LNCAP (cell line): ENCODE measurements around the gene SMIM14.

Experiments
- TF ChIP-seq, protein P1 (sequence below): fragments of 450-650 bp; IDR thresholded peaks from 2 replicates; pipeline ENCODE4 v1.5.1; 2017; ENCODE audit warnings: mild to moderate bottlenecking

The SMIM14 gene

DNA sequence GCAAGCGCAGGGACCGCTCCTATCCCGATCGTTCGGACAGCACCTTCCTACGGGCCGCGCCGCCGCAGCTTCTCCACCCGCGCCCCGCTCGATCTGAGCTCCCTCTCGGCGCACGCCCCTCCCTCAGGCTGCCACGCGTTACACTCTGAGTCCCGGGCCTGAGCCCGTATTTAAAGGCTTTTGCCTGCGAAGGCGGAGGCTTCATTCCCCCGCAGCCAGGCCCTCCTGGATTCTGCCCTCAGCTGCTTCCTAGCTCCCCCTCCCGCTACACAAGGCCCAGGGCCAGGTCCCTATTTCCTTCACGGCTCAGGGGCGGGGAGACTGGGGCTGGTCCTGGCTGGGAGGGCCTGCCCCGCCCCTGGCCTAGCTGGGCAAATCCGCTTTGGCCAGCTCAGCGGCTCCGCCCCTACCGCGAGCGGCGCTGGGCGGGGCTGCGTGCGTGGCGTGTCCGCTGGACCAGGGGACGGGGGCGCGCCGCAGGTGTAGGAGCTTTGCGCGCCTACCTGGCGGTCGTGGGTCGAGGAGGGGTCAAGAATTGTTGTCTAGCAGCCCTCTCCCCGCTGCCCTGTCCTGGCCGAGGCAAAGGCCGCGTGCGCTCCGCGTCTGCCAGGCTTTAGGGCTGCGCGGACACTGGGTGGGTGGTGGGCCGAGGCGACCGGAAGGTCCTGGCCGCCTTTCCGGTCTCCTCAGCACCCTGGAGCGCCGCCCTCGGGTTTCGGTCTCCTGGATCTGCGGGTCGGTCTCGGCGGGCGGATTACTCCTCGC is 111.2 kb downstream of the SMIM14 start, which contains the start of gene UGDH:
Gene UGDH, minus strand, starts transcription at position 144 of the 765 bp plus-strand sequence. CDS start 5,927 bp downstream, outside the sequence.
- TF ChIP-seq, protein P1, sequence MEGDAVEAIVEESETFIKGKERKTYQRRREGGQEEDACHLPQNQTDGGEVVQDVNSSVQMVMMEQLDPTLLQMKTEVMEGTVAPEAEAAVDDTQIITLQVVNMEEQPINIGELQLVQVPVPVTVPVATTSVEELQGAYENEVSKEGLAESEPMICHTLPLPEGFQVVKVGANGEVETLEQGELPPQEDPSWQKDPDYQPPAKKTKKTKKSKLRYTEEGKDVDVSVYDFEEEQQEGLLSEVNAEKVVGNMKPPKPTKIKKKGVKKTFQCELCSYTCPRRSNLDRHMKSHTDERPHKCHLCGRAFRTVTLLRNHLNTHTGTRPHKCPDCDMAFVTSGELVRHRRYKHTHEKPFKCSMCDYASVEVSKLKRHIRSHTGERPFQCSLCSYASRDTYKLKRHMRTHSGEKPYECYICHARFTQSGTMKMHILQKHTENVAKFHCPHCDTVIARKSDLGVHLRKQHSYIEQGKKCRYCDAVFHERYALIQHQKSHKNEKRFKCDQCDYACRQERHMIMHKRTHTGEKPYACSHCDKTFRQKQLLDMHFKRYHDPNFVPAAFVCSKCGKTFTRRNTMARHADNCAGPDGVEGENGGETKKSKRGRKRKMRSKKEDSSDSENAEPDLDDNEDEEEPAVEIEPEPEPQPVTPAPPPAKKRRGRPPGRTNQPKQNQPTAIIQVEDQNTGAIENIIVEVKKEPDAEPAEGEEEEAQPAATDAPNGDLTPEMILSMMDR: no peak

DNA sequence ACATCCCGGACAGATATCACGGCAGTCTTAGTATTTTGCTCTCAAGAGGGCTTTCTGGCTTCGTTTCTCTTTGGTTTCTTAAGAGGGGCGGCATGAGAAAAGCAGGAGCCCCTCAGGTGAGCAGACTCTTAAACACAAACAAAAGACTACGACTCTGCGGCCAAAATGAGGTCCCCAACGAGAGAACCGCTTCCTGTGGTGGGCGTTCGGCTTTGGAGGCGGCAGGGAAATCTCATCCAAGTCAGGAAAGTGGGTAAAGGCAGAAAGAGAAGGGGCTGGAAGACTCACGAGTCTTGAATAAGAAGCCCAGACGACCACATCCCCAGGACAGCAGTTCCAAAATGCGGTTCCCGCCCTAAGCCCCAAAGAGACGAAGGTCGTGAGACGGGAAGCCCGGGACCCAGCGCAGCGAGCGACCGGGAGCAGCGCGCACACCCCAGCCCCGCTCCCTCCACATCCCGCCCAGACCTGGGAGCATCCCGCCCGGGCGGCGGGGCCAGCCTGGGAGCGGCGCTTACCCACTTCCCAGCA is 111.8 kb downstream of the SMIM14 start:
- TF ChIP-seq, protein P1: no peak

DNA sequence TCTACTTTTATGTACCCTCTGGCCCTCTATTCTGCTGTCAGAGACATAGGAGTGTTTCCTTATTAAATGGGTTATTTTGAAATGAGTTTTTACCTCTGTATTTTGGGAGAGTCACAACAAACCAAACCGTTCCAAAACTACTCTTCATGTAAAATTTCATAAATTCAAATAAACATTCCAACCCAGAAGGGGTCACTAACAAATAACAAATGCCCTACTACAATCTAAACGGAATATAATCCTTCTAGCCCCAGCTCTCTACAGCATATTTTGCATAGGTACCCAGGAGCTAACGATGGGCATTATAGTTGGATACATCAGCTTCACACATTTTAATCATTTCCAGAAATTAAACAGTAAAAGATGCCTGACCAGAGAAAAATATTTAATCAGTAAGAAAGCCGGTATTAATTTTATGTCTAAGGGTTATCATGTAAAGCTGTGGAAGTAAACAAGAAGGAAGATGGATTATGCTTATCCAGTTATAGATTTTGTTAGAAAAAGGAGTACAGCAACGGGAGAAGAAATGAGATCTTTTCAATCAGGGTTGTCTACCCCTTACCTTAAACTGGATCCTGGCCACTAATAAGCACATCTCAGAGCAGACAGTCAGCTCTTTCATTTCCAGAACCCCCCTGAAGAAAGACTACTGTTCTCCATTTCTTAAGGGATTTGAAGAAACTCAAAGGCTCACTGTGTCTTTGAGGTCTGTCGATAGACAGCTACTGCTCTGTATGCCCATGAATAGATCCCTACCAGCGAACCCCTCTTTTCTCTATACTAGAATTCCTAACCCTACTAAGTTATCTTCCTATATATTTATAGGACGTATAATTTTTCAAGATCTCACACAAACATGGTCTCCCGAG is 112.6 kb downstream of the SMIM14 start:
- TF ChIP-seq, protein P1: no peak

DNA sequence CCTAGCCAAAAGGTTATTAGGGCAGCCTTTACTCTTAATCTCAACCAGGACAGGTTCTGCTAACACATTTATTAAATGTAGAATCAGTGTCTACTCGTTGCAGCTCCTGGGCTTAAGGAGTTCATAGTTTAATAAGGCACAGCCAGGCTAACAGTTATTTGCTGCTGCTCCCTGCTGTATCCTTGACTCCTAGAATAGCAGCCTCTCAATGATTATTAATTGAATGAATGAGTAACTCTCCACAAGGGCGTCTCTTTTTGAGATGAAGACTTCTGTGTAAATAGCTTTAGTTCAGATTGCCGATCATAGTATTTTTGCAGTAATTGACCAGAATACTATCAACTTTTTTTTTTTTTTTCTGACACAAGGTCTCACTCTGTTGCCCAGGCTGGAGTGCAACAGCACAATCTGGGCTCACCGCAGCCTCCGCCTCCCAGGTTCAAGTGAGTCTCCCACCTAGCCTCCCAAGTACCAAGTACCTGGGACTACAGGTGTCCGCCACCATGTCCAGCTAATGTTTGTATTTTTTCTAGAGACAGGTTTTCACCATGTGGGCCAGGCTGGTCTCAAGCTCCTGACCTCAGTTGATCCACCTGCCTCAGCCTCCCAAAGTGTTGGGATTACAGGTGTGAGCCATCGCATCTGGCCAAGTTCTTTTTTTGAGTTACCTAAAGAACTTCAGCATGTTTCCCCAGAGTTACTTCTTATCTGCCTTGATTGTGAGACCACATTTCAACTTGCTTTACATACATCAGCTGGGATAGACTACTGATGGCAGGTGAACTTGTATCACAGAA is 114.3 kb downstream of the SMIM14 start:
- TF ChIP-seq, protein P1: no peak

DNA sequence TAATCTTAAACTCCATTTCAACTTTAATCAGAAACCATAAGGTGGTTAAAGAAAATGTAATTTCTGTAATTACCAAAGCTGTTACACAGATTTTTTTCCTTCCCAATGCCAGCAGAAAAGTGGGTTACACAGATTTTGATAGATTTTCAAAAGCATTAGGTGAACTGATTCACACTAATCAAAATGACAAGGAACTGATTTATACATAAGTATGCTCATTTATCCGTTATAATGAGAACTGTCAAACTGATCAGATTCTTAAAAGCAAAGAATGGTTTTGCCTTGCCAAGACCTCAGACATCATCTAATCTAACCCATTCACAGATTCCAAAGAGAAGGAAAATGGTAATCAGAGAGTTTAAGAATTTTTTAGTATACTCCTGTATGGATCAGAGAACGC is 116.6 kb downstream of the SMIM14 start:
- TF ChIP-seq, protein P1: no peak

DNA sequence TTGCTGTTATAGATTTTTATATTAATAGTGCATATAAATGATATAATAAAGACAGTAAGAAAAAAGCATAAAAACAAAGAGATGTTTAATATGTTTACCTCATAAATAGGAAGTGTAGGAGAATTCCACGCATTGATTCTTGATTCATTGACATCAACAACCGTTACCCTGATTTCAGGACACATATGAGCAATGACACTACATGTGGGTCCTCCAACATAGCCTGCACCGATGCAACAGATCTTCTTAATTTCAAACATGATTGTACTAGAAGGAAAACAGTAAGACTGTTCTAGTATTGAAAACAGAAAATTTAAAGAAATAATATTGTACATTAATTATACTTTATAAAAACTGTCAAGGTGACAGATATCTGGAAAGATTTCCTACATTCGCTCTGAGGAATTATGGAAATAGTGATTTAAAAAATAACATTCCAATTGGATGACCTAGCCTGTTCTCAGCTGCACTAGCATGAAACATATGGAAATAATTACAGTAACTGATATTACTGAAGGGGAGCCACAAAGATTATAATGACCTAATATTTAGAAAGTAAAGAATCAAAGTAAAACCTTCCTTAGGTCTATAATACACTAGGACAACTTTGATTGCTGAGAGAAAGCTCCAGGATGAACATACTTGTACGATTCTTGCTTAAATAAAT is 117.3 kb downstream of the SMIM14 start:
- TF ChIP-seq, protein P1: no peak

DNA sequence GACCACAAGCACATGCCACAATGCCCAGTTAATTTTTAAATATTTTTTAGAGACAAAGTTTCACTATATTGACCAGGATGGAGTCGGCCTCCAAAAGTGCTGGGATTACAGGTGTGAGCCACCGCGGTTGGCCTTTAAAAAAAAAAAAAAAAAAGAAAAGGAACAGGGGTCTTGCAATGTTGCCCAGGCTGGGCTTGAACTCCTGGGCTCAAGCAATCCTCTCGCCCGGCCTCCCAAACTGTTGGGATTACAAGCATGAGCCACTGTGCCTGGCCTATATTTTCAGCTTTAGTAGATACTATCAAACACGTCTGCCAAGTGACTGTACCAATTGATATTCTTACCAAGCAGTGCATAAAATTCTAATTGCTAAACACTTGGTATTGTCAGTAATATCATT is 120.2 kb downstream of the SMIM14 start:
- TF ChIP-seq, protein P1: no peak
